Measurements from ENCODE around the gene LRMDA. TPM values are rescaled to one million over a fixed set of nuclear protein-coding genes. Genes with fewer than 3 reads are reported as not detected.

Gene LRMDA
- total RNA-seq, 4 donors from 2014 or later: 9.8 to 18.6 (median 15.8) TPM

GRCh38 chr10:76234499-76235226 is 803.2 kb downstream of the LRMDA start:
- no peak for DNase-seq (ENCODE audit: low spot score in 2 of 2)
- Histone ChIP-seq H3K27me3 (no peaks in the 10 kb centered on the region), H3K4me1 (peaks cover 0 to 3% (median 0%) of the 10 kb centered on the region in 4 donors), H3K27ac (no peak overlapping the region), H3K4me3 (no peak overlapping the region), H3K36me3 (no peaks in the 10 kb centered on the region), H3K9me3 (no peaks in the 10 kb centered on the region)
- WGBS, 2 donors: 92 to 95% methylated on average over 4 of the region's 4 CpGs
- TF ChIP-seq CTCF (IDR thresholded peaks at IDR 0.05) (no peak), EP300 (IDR thresholded peaks at IDR 0.05) (no peak), POLR2A (IDR thresholded peaks at IDR 0.05) (no peak)

GRCh38 chr10:76236356-76236755 is 804.9 kb downstream of the LRMDA start:
- Histone ChIP-seq H3K27ac (no peak overlapping the region), H3K4me1 (no peaks in the 10 kb centered on the region), H3K27me3 (no peaks in the 10 kb centered on the region), H3K36me3 (no peaks in the 10 kb centered on the region), H3K4me3 (no peak overlapping the region), H3K9me3 (no peaks in the 10 kb centered on the region)
- DNase-seq (ENCODE audit: low spot score in 2 of 2): no peak
- TF ChIP-seq EP300 (IDR thresholded peaks at IDR 0.05) (no peak), POLR2A (IDR thresholded peaks at IDR 0.05) (no peak), CTCF (IDR thresholded peaks at IDR 0.05) (no peak)
- WGBS, 2 donors: 57 to 58% methylated on average over 2 of the region's 2 CpGs

- no peak overlapping the region for H3K27ac ChIP-seq
Observed at GRCh38 chr10:76242956-76243355, 811.5 kb downstream of the LRMDA start.

GRCh38 chr10:76244061-76244686 is 812.8 kb downstream of the LRMDA start:
- TF ChIP-seq CTCF (IDR thresholded peaks at IDR 0.05): no peak
- TF ChIP-seq EP300 (IDR thresholded peaks at IDR 0.05): no peak
- no peak for TF ChIP-seq POLR2A (IDR thresholded peaks at IDR 0.05)
- Histone ChIP-seq H3K27ac (no peak overlapping the region), H3K27me3 (no peaks in the 10 kb centered on the region), H3K4me3 (no peak overlapping the region), H3K4me1 (no peaks in the 10 kb centered on the region), H3K9me3 (no peaks in the 10 kb centered on the region), H3K36me3 (no peaks in the 10 kb centered on the region)
- WGBS, 2 donors: 85% methylated on average over 5 of the region's 5 CpGs
- DNase-seq (ENCODE audit: low spot score in 2 of 2): no peak

More at GRCh38 chr10:76242956-76243355, 811.5 kb downstream of the LRMDA start:
- 67% methylated on average over 8 of the region's 8 CpGs for WGBS, 2 donors
- Histone ChIP-seq H3K9me3 (no peaks in the 10 kb centered on the region), H3K4me1 (no peaks in the 10 kb centered on the region), H3K27me3 (no peaks in the 10 kb centered on the region), H3K4me3 (no peak overlapping the region), H3K36me3 (no peaks in the 10 kb centered on the region)
- no peak for TF ChIP-seq CTCF (IDR thresholded peaks at IDR 0.05)
- no peak for TF ChIP-seq EP300 (IDR thresholded peaks at IDR 0.05)
- TF ChIP-seq POLR2A (IDR thresholded peaks at IDR 0.05): no peak
- DNase-seq (ENCODE audit: low spot score in 2 of 2): no peak

- TF ChIP-seq EP300 (IDR thresholded peaks at IDR 0.05): no peak
- no peak for TF ChIP-seq POLR2A (IDR thresholded peaks at IDR 0.05)
- no peak for TF ChIP-seq CTCF (IDR thresholded peaks at IDR 0.05)
- Histone ChIP-seq H3K36me3 (no peaks in the 10 kb centered on the region), H3K4me1 (no peaks in the 10 kb centered on the region), H3K9me3 (no peaks in the 10 kb centered on the region), H3K27me3 (no peaks in the 10 kb centered on the region), H3K27ac (no peak overlapping the region), H3K4me3 (no peak overlapping the region)
- DNase-seq (ENCODE audit: low spot score in 2 of 2): no peak
- WGBS, 2 donors: 93 to 94% methylated on average over 7 of the region's 7 CpGs
Observed at GRCh38 chr10:76245951-76246495, 814.6 kb downstream of the LRMDA start.

Data from tibial nerve (tissue), 4 donors.